D721Med (cell line): ENCODE data around the gene FAM98C.
"Not testable (repeated sequence)": the region's sequence is repeated elsewhere in the genome, so short reads cannot be mapped to it uniquely, and the experiment has no call there.

ENCODE experiments used
- DNase-seq: peaks from one replicate; pipeline ENCODE4 v3.0.0; 2011; ENCODE audit warnings: low spot score; ENCODE audit not compliant: insufficient read length
- FAIRE-seq: peaks from 2 replicates; lab custom pipeline; 2011; peaks lifted over from hg19 to GRCh38; lab: Jason Lieb, UNC
- CTCF ChIP-seq: IDR thresholded peaks from 2 replicates; pipeline ENCODE4 v1.5.1; 2012; ENCODE audit warnings: mild to moderate bottlenecking, control low read depth; ENCODE audit not compliant: insufficient read depth; ENCODE audit errors: missing control alignments

Gene FAM98C

DNA sequence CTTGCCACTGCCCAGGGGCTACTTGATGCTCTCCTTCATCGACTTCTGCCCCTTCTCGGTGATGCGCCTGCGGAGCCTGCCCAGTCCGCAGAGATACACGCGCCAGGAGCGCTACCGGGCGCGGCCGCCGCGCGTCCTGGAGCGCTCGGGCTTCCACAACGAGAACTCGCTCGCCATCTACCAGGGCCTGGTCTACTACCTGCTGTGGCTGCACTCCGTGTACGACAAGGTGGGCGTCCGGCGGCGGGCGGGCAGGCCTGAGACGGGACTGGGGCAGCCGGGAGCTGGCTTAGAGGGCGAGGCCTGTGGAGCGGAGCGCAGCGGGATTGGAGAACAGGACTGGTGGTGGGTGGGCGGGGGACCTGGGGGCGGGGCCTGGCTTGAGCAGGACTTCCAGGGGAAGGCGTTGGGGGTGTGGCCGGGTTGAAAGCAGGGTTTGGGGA lies 41.2 kb upstream of the FAM98C start:
- no peak for TF ChIP-seq CTCF
- DNase-seq (peak; percentile 81), FAIRE-seq (no peak)

- DNase-seq: peak; percentile 60
- TF ChIP-seq CTCF: no peak
- FAIRE-seq: no peak
Observed at GRCh38 chr19:38362076-38362945, 40.6 kb upstream of the FAM98C start.

DNA sequence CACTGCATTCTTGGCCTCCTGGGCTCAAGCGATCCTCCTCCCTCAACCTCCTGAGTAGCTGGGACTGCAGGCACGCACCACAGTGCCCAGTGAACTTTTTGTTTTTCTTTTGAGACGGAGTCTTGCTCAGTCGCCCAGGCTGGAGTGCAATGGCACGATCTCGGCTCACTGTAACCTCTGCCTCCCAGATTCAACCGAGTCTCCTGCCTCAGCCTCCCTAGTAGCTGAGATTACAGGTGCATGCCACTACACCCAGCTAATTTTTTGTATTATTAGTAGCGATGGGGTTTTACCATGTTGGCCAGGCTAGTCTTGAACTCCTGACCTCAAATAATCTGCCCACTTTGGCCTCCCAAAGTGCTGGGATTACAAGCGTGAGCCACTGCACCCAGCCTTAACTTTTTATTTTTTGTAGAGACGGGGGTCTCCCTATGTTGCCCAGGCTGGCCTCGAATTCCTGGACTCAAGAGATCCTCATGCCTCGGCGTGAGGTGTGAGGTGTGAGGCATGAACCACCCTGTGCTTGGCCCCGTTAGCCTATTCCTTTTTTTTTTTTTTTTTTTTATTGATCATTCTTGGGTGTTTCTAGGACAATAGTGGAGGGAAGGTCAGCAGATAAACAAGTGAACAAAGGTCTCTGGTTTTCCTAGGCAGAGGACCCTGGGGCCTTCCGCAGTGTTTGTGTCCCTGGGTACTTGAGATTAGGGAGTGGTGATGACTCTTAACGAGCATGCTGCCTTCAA lies 39.8 kb upstream of the FAM98C start:
- DNase-seq, FAIRE-seq: not testable (repeated sequence)

GRCh38 chr19:38367041-38367440 lies 35.9 kb upstream of the FAM98C start:
- FAIRE-seq: no peak
- no peak for DNase-seq
- no peak for TF ChIP-seq CTCF

GRCh38 chr19:38369584-38369983 lies 33.3 kb upstream of the FAM98C start:
- TF ChIP-seq CTCF: no peak
- DNase-seq (no peak), FAIRE-seq (no peak)

GRCh38 chr19:38370299-38370698 lies 32.6 kb upstream of the FAM98C start:
- FAIRE-seq (no peak), DNase-seq (no peak)
- no peak for TF ChIP-seq CTCF

- TF ChIP-seq CTCF: no peak
- DNase-seq (no peak), FAIRE-seq (no peak)
Observed at GRCh38 chr19:38371081-38371480, 31.8 kb upstream of the FAM98C start.
